Peyer's patch (tissue), 4 donors: Measurements from ENCODE around the gene HCFC1R1. TPM values are rescaled to one million over a fixed set of nuclear protein-coding genes. Genes with fewer than 3 reads are reported as not detected.

ENCODE experiments used
- DNase-seq, 3 donors: peaks; one replicate each; pipeline ENCODE4 v3.0.0-alpha.2; 2017 to 2019
- H3K27ac ChIP-seq, 4 donors: fragments of 200-600 bp; sonication (generic); one replicate each; pipeline ENCODE4 v1.5.1; 2016 to 2019
- H3K27me3 ChIP-seq, 2 donors: fragments of 200-600 bp; sonication (generic); one replicate each; pipeline ENCODE4 v1.5.1; 2019
- H3K36me3 ChIP-seq, 3 donors: fragments of 200-600 bp; sonication (generic); one replicate each; pipeline ENCODE4 v1.5.1; 2016 to 2019
- H3K4me1 ChIP-seq, 4 donors: fragments of 200-600 bp; sonication (generic); one replicate each; pipeline ENCODE4 v1.5.1; 2016 to 2019
- H3K4me3 ChIP-seq, 4 donors: fragments of 200-600 bp; sonication (generic); 1 replicate in 3 of 4; 2 replicates in 1 of 4; pipeline ENCODE4 v1.5.1; 2016 to 2019; ENCODE audit warnings: mild to moderate bottlenecking in 1 of 4
- H3K9me3 ChIP-seq, 4 donors: fragments of 200-600 bp; sonication (generic); one replicate each; pipeline ENCODE4 v1.5.1; 2016 to 2019; ENCODE audit warnings: mild to moderate bottlenecking in 1 of 4
- POLR2A ChIP-seq, 2 donors: fragments of 450-650 bp; IDR thresholded peaks; one replicate each; pipeline ENCODE4 v1.5.1; 2017; ENCODE audit warnings: antibody characterized with exemption in 2 of 2, mild to moderate bottlenecking in 2 of 2, moderate library complexity in 2 of 2
- total RNA-seq, 4 donors: library from RNA; depleted of rRNA; stranded (reverse); fragments of >200 nt; gene quantifications; one replicate each; pipeline ENCODE4 v1.1.0, GENCODE V29; 2016
- TF ChIP-seq, protein P1 (sequence below), 6 experiments: fragments of 450-650 bp in 4 of 6; fragments of 200-600 bp in 2 of 6; sonication (generic) in 1 of 6; IDR thresholded peaks; one replicate each; pipeline ENCODE4 v1.5.1; 2017 to 2019; ENCODE audit warnings: antibody characterized with exemption in 6 of 6, mild to moderate bottlenecking in 3 of 6, moderate library complexity in 1 of 6

Gene HCFC1R1
- total RNA-seq, 4 donors from 2014 or later: 14.0 to 38.0 (median 34.1) TPM

DNA sequence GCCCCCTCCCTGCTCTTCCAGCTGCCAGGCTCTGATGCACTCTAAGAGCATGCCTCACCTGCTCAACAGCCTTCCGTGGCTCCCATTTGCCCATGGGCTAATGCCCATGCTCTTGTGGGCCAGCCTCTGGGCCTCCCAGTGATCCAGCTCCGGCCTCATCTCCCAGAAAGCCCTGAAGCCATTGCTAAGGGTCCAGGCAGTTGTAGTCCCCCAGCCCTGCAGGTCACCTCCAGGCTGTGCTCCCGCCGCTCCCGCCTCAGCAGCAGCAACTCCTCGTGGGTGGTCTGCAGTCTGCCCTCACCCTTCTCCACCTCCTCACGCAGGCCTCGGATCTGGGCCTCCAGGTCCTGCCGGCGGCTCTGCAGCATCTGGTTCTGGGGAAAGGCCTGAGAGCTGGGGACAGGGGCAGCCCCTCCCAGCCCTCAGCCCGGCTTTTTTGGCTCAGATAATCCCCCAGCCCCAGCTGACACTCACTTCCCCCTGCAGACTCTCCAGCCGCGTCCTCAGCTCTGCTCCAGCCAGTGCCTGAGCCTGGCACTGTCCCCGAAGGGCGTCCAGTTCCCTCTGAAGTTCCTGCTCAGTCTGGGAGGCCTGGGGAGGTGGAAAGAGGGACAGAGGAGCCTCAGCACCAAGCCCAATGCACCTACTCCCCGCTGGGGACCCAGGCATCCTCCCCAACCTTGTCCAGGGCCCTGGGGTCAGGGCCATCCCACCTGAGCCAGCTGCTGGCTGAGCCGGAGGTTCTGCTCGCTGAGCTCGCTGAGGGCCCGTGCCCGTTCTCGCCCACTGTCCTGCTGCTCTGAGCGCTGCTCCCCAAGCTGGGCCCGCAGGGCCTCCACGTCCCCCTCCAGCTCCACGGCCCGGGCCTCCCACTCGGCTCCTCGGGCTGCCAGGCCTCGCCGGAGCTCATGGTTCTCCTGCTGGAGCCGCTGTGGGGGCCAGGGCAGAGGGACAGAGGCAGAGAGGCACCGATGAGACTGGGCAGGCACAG lies 6.8 kb upstream of the HCFC1R1 start:
- H3K4me3 ChIP-seq: no peak overlapping the region
- peaks cover 0 to 22% (median 0%) of the 10 kb centered on the region in 3 donors for H3K36me3 ChIP-seq
- peaks cover 0 to 4% of the 10 kb centered on the region in 2 donors for H3K27me3 ChIP-seq
- TF ChIP-seq, protein P1, sequence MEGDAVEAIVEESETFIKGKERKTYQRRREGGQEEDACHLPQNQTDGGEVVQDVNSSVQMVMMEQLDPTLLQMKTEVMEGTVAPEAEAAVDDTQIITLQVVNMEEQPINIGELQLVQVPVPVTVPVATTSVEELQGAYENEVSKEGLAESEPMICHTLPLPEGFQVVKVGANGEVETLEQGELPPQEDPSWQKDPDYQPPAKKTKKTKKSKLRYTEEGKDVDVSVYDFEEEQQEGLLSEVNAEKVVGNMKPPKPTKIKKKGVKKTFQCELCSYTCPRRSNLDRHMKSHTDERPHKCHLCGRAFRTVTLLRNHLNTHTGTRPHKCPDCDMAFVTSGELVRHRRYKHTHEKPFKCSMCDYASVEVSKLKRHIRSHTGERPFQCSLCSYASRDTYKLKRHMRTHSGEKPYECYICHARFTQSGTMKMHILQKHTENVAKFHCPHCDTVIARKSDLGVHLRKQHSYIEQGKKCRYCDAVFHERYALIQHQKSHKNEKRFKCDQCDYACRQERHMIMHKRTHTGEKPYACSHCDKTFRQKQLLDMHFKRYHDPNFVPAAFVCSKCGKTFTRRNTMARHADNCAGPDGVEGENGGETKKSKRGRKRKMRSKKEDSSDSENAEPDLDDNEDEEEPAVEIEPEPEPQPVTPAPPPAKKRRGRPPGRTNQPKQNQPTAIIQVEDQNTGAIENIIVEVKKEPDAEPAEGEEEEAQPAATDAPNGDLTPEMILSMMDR (IDR thresholded peaks at IDR 0.05): no peak
- no peak for TF ChIP-seq POLR2A (IDR thresholded peaks at IDR 0.05)
- H3K27ac ChIP-seq: no peak overlapping the region
- peaks cover 3 to 40% (median 10%) of the 10 kb centered on the region in 4 donors for H3K4me1 ChIP-seq
- no peaks in the 10 kb centered on the region for H3K9me3 ChIP-seq
- DNase-seq: no peak

DNA sequence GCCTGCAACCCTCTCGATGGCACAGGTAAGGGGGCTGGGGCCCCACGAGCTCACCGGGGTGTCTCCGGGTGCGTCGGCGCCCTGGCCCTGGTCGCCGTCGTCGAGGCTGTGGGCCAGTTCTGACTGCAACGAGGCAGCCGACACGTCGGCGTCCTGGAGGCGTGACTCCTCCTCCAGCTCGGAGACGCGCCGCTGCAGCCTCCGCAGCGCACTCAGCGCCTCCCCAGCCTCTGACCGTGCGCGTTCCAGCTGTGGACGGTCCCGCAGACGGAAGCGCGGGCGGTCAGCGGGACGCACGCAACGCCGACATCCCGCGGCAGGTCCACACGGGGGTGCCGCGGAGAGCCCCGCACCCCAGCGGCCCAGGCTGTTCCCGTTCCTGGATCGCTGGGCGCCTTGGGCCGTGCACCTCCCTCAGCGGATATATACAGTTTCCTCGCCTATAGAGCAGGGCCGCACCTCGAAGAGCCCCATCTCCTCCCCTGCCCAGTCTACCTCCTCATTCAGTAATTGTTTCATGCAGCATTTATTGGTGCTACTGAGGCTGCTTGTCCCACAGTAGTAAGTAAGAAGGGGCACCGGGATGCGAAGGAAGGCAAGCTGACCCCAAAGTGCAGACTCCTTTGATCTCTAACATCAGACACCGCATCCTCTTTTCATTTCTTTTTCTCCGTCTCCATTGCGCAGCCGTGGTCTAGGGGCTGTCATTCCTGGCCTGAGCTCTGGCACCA lies 5.9 kb upstream of the HCFC1R1 start:
- Histone ChIP-seq H3K36me3 (peaks cover 0 to 22% (median 0%) of the 10 kb centered on the region in 3 donors), H3K27me3 (no peaks in the 10 kb centered on the region), H3K4me3 (peak overlapping the region in 2 of 4 donors; percentile 22 to 27), H3K9me3 (no peaks in the 10 kb centered on the region), H3K4me1 (peaks cover 3 to 41% (median 10%) of the 10 kb centered on the region in 4 donors), H3K27ac (no peak overlapping the region)
- TF ChIP-seq, protein P1 (IDR thresholded peaks at IDR 0.05): no peak
- no peak for TF ChIP-seq POLR2A (IDR thresholded peaks at IDR 0.05)
- DNase-seq: no peak

DNA sequence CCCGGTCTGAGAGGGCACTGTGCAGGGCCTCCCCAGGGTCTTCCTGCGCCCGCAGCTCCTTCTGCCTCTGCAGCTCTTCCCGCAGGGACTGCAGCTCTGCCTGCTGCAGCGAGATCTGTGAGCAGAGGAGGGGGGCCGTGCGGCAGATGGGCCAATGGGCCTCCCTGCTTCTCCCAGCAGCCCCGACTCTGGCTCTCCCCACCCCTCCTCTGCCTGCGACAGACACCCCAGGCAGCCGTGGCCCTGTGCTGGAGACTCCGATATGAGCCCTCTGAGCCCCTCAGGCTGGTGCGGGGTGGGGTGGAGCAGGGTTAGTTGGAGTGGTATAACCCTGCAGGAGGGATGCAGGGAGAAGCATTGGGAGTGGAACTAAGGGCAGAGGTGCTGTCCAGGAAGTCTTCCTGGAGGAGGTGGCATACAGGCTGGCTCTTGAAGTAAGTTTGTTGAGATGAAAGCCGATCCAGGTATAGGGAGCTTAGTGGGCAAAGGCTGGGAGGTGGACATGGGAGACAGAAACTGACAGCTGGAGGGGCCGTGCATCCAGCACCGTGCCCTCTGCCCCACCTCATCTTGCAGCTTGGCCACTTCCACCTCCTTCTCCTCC lies 5.1 kb upstream of the HCFC1R1 start:
- no peak for TF ChIP-seq POLR2A (IDR thresholded peaks at IDR 0.05)
- TF ChIP-seq, protein P1 (IDR thresholded peaks at IDR 0.05): no peak
- DNase-seq: no peak
- Histone ChIP-seq H3K4me3 (no peak overlapping the region), H3K27ac (no peak overlapping the region), H3K27me3 (no peaks in the 10 kb centered on the region), H3K9me3 (no peaks in the 10 kb centered on the region), H3K4me1 (peaks cover 3 to 45% (median 10%) of the 10 kb centered on the region in 4 donors), H3K36me3 (peaks cover 0 to 22% (median 0%) of the 10 kb centered on the region in 3 donors)

DNA sequence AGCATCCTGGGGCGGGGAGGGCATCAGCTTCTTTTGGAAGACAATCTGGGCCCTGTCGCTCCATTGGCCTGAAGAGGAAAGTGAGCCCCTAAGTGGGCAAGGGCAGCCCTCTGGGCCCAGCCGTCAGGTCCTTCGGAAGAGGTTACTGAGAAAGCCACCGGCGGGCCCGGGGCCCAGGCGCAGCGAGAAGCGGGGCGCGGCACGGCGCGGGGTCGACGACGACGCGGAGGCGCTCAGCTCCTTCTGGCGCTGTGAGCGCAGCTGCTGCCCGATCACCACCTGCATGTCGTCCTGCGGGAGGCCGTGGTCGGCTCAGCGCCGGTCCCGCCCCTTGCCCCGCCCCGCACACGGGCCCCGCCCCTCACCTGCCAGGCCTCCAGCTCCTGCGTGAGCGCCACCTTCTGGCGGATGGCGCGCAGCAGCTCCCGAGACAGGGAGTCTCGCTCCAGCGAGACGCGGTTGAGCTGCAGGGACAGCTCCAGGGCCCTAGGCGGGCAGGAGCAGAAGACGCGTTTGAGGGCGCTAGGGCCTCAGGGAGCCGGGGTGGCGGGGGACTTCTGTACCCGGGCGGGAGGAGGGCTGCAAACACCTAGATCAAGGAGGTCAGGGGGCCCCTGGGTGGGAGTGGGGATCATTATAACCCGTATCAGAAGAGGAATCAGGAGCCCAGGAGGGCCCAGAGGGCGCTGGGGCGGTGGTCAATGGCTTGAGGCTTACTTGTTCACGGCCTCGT lies 4.4 kb upstream of the HCFC1R1 start:
- Histone ChIP-seq H3K4me3 (peak overlapping the region in 2 of 4 donors; percentile 20 to 23), H3K27me3 (no peaks in the 10 kb centered on the region), H3K9me3 (no peaks in the 10 kb centered on the region), H3K4me1 (peaks cover 6 to 48% (median 12%) of the 10 kb centered on the region in 4 donors), H3K36me3 (peaks cover 0 to 22% (median 0%) of the 10 kb centered on the region in 3 donors), H3K27ac (peak overlapping the region in 2 of 4 donors; percentile 2 to 23)
- peak; percentile 90 to 95 (median 95) for DNase-seq
- TF ChIP-seq, protein P1 (IDR thresholded peaks at IDR 0.05): peak; percentile 58 to 94 (median 82)
- TF ChIP-seq POLR2A (IDR thresholded peaks at IDR 0.05): peak; percentile 10 to 50

DNA sequence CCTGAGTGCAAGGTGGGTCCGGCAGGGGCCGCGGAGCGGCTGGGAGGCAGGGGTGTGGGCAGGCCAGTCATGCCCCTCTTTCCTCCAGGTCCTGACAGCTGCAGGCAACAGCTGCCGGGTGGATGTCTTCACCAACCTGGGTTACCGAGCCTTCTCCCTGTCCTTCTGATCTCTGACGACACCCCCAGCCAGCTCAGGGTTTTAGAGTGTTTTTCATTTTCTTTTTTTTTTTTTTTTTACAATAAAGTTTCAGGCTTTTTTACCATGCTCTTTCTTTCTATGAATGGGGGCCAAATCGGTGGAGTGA lies 3.7 kb upstream of the HCFC1R1 start:
- Histone ChIP-seq H3K27ac (no peak overlapping the region), H3K4me3 (no peak overlapping the region), H3K27me3 (no peaks in the 10 kb centered on the region), H3K36me3 (peaks cover 0 to 22% (median 0%) of the 10 kb centered on the region in 3 donors), H3K4me1 (peaks cover 13 to 48% (median 19%) of the 10 kb centered on the region in 4 donors), H3K9me3 (no peaks in the 10 kb centered on the region)
- no peak for DNase-seq
- TF ChIP-seq POLR2A (IDR thresholded peaks at IDR 0.05): no peak
- TF ChIP-seq, protein P1 (IDR thresholded peaks at IDR 0.05): no peak
